ENCODE data around the gene LBHD2. TPM values are rescaled to one million over a fixed set of nuclear protein-coding genes. Genes with fewer than 3 reads are reported as not detected.

Gene LBHD2
- total RNA-seq, 2 experiments from 2014 or later = not detected

GRCh38 chr14:103124501-103125001, 40.5 kb downstream of the LBHD2 start:
- H3K4me2 ChIP-seq (ENCODE audit: low read length) = no peak overlapping the region
- BruUV-seq (replicated peaks) = no TSS peak
- TF ChIP-seq, protein P1, sequence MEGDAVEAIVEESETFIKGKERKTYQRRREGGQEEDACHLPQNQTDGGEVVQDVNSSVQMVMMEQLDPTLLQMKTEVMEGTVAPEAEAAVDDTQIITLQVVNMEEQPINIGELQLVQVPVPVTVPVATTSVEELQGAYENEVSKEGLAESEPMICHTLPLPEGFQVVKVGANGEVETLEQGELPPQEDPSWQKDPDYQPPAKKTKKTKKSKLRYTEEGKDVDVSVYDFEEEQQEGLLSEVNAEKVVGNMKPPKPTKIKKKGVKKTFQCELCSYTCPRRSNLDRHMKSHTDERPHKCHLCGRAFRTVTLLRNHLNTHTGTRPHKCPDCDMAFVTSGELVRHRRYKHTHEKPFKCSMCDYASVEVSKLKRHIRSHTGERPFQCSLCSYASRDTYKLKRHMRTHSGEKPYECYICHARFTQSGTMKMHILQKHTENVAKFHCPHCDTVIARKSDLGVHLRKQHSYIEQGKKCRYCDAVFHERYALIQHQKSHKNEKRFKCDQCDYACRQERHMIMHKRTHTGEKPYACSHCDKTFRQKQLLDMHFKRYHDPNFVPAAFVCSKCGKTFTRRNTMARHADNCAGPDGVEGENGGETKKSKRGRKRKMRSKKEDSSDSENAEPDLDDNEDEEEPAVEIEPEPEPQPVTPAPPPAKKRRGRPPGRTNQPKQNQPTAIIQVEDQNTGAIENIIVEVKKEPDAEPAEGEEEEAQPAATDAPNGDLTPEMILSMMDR (conservative IDR thresholded peaks at IDR 0.05; ENCODE audit: low read length) = no peak
- no peak for TF ChIP-seq EZH2phosphoT487 (IDR thresholded peaks at IDR 0.05; ENCODE audit: borderline replicate concordance, low read depth, low read length)
- H2AFZ ChIP-seq (ENCODE audit: low read length) = no peak overlapping the region
- CTCF ChIA-PET (ENCODE audit: unreplicated experiment) = no interaction called here
- no peaks in the 10 kb centered on the region for H3K9me2 ChIP-seq (ENCODE audit: insufficient read depth, low read length)
- peaks cover 7% of the 10 kb centered on the region for H3K4me1 ChIP-seq (ENCODE audit: insufficient read depth, low read length, poor library complexity, severe bottlenecking)
- H3K27ac ChIP-seq (ENCODE audit: low read depth, low read length, poor library complexity, severe bottlenecking) = no peak overlapping the region
- POLR2A ChIA-PET = no interaction called here
- H3K36me3 ChIP-seq (ENCODE audit: insufficient read depth, low read length) = no peaks in the 10 kb centered on the region
- H4K20me1 ChIP-seq (ENCODE audit: insufficient read depth, low read length) = no peaks in the 10 kb centered on the region
- DNase-seq (ENCODE audit: low spot score) = no peak
- intact Hi-C loops (cut with micrococcal nuclease; ENCODE audit: unreplicated experiment) = no loop called here
- no peak overlapping the region for H3K4me3 ChIP-seq (ENCODE audit: low read depth, low read length, poor library complexity, severe bottlenecking)
- H3K79me2 ChIP-seq (ENCODE audit: insufficient read depth, low read depth, low read length) = no peaks in the 10 kb centered on the region
- no peaks in the 10 kb centered on the region for H3K9me3 ChIP-seq (ENCODE audit: low read length)

DNA sequence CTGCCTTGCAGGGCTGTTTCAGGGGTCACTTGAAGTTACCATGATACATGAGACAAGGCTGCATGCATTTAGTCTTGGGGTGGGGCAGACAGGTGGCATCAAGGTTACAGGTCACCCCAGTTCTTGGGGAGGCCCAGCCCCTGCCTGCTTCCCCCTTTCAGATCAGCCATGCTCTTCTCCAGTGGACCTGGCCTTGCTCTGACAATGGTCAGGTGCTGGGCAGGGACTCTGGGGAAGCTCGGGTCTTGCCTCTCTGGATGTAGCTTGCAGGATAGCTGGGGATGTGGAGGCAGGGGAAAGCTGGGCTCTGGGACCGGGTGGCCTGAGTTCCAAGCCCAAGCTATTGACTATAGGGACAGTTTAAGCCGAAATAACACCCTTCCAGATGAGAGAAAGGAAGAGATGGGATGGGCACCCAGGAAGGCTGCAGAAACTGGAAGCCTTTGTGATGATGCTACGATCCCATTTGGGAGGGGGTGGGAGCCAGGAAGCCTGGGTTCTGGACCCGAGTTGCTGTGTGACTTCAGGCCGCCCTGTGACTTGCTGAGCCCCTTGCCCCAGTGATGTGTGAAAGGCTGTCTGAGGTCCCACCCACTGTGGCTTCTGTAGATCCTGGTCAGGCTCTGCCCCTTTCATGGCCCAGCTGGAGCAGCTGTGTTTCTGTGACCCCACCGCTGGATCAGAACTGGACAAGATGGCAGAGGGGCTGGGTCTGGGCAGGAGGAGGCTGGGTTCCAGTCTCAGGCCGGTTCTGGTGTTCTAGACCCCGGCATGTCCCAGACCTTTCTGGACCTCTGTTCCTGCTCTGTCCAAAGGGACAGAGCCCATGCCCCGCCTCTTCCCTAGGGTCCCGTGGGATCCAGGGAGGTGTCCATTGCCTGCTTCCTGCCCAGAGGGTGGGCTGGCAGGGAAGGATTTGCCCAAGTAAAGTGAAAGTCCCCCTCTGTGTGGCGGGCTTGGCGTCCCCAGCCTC, 41.4 kb downstream of the LBHD2 start:
- no TSS peak for BruUV-seq (replicated peaks)
- H3K79me2 ChIP-seq (ENCODE audit: insufficient read depth, low read depth, low read length) = no peaks in the 10 kb centered on the region
- H3K36me3 ChIP-seq (ENCODE audit: insufficient read depth, low read length) = no peaks in the 10 kb centered on the region
- no peak for DNase-seq (ENCODE audit: low spot score)
- intact Hi-C loops (cut with micrococcal nuclease; ENCODE audit: unreplicated experiment) = no loop called here
- H3K4me2 ChIP-seq (ENCODE audit: low read length) = no peak overlapping the region
- ChIA-PET POLR2A (no interaction called here), CTCF (ENCODE audit: unreplicated experiment) (no interaction called here)
- no peaks in the 10 kb centered on the region for H4K20me1 ChIP-seq (ENCODE audit: insufficient read depth, low read length)
- no peaks in the 10 kb centered on the region for H3K9me2 ChIP-seq (ENCODE audit: insufficient read depth, low read length)
- TF ChIP-seq EZH2phosphoT487 (IDR thresholded peaks at IDR 0.05; ENCODE audit: borderline replicate concordance, low read depth, low read length) = no peak
- TF ChIP-seq, protein P1 (conservative IDR thresholded peaks at IDR 0.05; ENCODE audit: low read length) = no peak
- no peak overlapping the region for H3K4me3 ChIP-seq (ENCODE audit: low read depth, low read length, poor library complexity, severe bottlenecking)
- no peak overlapping the region for H3K27ac ChIP-seq (ENCODE audit: low read depth, low read length, poor library complexity, severe bottlenecking)
- H3K9me3 ChIP-seq (ENCODE audit: low read length) = no peaks in the 10 kb centered on the region
- peaks cover 7% of the 10 kb centered on the region for H3K4me1 ChIP-seq (ENCODE audit: insufficient read depth, low read length, poor library complexity, severe bottlenecking)
- H2AFZ ChIP-seq (ENCODE audit: low read length) = no peak overlapping the region

Data from OCI-LY7 (cell line).